ENCODE results near the gene PRDX3.
"Not testable (repeated sequence)": the region's sequence is repeated elsewhere in the genome, so short reads cannot be mapped to it uniquely, and the experiment has no call there.

Gene PRDX3

GRCh38 chr10:119205894-119206602 is 27.4 kb upstream of the PRDX3 start:
- no peak for DNase-seq

GRCh38 chr10:119203006-119203405 is 24.4 kb upstream of the PRDX3 start:
- DNase-seq: no peak

DNA sequence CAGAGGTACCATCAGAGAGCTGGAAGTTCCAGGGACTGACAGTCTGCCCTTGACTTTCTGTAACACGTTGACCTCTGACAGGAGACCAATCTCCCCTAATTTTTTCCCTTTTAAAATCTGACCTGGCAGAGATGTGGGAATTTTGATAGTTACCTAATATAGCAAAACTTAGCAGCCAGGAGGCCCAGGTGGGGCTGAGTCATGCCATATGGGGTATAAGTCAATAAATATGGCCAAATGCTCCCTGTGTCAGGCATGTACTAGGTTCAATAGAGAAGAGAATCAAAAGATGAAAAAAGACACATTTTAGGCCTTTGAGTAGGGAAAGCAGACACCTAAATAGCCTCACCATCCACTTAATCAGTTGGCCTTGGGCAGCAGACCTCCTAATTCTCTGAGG is 22.6 kb upstream of the PRDX3 start:
- no peak for DNase-seq

GRCh38 chr10:119199231-119199992 is 20.8 kb upstream of the PRDX3 start:
- peak in 1 of 2 experiments; percentile 55 for DNase-seq

GRCh38 chr10:119198438-119198837 is 19.8 kb upstream of the PRDX3 start:
- DNase-seq: no peak

GRCh38 chr10:119197921-119198320 is 19.3 kb upstream of the PRDX3 start:
- DNase-seq: no peak

DNA sequence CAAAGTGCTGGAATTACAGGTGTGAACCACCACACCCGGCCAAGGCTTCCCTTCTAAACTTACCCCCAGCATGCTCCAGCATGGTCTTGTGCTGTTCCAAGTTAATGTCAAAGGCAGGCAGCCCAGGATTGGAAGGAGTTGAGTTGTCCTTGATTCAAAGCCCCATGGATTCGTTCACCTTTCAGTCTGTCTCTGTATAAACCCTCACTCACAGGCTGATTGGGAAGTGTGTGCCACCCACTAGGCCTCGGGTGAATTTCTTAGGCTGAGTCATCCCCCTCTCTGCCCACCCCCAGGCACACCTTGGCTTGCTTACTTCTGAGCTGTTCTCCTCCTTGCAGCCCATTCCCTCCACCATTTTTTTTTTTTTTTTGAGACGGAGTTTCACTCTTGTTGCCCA is 13.3 kb upstream of the PRDX3 start:
- no peak for DNase-seq

- DNase-seq: no peak
These were observed 12.6 kb upstream of the PRDX3 start for GRCh38 chr10:119190954-119191785.

- no peak for DNase-seq
These were observed 11.7 kb upstream of the PRDX3 start for GRCh38 chr10:119190353-119190752.

- DNase-seq: no peak
These were observed 11.2 kb upstream of the PRDX3 start for GRCh38 chr10:119189811-119190282.

GRCh38 chr10:119183664-119184412 is 5.2 kb upstream of the PRDX3 start:
- DNase-seq: no peak

DNA sequence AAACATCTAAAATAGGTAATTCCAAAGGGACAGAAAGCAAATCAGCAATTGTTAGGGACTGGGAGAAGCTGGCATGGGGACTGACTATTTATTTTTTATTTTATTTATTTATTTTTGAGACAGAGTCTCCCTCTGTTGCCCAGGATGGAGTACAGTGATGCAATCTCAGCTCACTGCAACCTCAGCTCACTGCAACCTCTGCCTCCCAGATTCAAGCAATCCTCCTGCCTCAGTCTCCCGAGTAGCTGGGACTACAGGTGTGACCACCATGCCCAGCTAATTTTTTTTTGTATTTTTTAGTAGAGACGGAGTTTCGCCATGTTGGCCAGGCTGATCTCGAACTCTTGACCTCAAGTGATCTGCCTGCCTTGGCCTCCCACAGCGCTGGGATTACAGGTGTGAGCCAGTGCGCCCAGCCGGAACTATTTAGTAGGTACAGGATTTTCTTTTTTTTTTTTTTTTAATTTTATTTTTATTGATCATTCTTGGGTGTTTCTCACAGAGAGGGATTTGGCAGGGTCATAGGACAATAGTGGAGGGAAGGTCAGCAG is 2.3 kb upstream of the PRDX3 start:
- DNase-seq: not testable (repeated sequence)

DNA sequence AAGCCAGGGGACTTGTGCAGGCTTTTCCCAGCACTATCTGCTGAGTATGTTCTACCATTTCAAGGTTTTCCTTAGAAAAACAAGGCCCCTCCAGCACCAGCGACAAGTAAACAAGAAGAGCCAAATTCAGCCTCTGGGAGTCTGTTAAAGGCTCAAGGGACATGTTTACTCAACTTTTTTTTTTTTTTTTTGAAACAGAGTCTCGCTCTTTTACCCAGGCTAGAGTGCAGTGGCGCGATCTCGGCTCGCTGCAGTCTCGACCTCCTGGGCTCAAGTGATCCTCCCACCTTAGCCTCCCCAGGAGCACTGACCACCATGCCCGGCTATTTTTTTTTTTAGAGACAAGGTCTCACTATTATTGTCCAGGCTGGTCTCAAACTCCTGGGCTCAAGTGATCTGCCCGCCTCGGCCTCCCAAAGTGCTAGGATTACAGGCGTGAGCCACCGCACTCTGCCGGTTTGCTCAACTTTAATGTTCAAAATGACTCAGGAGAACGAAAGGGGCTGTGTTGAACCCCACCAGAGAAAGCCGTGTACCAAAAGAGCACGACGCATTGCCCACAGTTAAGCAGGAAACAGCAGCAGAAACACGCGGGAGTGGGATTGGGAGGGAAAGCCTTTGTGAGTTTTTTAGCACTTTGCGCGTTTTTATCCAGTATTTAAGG is 772 bp downstream of the PRDX3 start:
- DNase-seq: no peak

DNA sequence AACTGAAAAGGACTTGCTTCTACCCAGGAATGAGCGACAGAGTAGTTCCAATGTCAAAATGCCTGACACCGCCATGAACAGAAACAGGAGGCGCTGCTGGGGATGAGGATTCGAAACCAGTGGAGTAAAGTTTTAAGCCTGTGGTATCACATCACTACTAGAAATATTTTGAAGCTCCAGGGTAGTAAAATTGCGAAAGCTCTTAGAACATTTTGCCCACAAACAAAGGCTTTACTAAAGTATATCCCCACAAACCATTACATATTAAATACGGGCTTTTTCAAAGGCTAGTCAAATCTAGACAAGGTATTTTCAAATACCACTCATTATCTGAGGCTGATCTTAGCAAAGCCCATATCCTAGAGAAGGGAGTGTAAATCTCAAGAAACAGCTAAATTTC is 2.4 kb downstream of the PRDX3 start:
- no peak for DNase-seq

DNA sequence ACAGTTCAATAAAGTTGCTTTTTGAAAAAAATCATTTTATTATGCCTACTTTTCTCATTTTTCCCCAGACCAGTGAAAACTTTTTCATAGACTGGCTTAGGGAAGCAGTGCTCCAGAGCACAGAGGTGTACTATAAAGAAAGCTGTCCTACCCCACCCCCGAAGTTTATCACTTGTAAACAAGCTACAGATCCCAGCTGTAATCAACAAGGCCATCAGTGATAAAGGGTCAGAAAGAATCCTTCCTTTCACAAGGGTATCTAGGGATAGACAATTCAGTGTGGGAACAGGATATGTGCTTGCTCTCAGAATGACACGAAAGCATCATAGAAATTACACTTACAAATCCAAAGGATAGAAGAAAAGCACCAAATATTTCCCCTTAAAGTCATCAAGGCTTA is 4.5 kb downstream of the PRDX3 start:
- no peak for DNase-seq

DNA sequence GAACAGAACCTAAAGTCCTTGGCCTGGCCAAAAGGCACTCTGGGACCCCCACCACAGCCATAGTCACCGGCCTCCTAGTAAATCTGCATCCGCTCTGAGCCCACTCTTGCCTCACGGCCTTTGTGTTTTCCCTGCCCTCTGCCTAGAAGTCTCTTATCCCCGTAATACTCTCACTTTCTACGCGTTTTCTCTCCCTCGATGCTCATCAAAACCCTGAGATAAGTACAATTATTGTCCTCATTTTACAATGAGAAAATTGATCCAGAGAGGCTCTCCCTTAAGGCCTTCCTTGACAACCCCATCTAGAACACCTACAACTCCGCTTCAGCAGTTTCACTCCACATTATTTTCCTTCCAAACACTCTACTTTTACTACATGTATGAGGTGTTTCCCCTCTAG is 11.6 kb downstream of the PRDX3 start:
- DNase-seq: no peak

- no peak for DNase-seq
These were observed 12.0 kb downstream of the PRDX3 start for GRCh38 chr10:119166564-119166963.

GRCh38 chr10:119166118-119166500 is 12.5 kb downstream of the PRDX3 start:
- DNase-seq: no peak

DNA sequence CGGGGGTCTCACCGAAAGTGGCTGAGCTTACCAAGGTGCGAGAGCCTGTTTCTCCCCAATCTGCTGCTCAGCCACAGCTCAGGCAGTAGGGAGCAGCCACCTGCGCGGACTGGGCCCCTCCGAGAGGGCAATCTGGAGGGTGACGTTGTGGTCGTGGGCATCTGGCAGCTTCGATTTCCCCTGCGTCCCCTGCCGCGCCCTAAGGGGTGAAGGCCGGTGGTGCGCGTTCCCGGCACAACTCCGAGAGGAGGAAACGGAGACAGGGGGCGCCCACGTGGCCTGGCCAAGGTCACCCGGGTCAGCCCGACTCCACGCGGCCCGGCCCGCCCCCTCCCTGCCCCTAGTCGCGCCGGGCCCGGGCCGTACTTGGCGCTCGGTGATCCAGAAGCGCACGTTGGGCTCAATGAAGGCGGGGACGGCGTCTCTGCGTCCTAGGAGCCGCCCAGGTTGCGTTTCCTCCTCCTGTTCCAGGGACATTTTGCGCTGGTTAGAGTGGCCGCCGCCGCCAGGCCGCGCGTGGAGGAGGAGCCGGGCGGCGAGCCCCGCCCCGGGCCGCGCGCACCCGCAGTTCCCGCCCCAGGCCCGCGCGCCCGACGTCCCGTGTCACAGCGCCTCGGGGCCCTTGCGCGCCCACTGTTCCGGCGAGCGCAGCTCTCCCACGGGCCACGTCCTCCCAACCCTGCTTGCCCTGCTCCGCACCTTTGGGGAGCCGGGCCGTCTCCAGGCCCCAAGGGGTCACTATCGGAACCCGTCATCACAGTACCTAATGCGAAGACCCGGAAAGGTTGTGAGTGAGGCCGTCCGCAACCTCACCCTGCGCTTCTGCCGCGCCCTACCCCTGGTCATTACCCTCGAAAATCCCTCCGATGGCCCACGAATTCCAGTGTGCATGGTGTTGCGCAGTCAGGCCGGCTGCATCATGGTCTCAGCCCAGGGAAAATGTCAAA is 13.2 kb downstream of the PRDX3 start, which contains the start of gene SFXN4:
TSS of gene SFXN4 (minus strand) at position 544 of the 947 bp plus-strand sequence. CDS start at position 477, 67 bp downstream.
- peak in 1 of 2 experiments; percentile 31 for DNase-seq

DNA sequence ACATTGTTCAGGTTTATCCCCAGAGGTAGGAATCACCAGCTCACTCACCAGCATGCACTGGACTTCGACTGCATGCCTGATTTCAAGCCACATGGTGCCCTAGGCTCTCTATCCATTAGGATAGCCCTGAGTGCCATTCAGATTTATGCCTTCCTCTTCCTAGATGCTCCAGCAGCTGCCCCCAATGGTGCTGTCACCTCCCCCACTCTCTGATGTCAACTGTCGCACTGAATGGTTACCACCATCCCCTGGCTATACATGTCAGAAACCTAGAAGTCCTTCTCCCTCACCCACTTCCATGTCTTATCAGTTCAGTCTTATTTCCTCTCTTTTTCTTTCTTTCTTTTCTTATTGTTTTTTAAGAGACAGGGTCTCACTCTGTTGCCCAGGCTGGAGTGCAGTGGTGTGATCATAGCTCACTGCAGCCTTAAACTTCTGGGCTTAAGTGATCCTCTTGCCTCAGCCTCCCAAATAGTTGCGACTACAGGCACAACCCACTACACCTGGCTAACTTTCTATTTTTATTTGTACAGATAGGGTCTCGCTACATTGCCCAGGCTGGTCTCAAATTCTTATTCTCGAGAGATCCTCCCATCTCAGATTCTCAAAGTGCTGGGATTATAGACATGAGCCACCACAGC is 16.0 kb downstream of the PRDX3 start:
- no peak for DNase-seq

All from cerebellar nuclear complex (tissue), 1 donor.